NB4 (cell line): ENCODE results near the gene PDHX.
"Not testable (repeated sequence)": the region's sequence is repeated elsewhere in the genome, so short reads cannot be mapped to it uniquely, and the experiment has no call there.

Source experiments
- DNase-seq: peaks from one replicate; pipeline ENCODE4 v3.0.0; 2010; ENCODE audit warnings: low read depth
- H3K4me3 ChIP-seq: one replicate; pipeline ENCODE4 v1.5.1; 2011; ENCODE audit warnings: mild to moderate bottlenecking, low read depth, low read length, moderate library complexity
- MYC ChIP-seq: IDR thresholded peaks from 2 replicates; pipeline ENCODE4 v1.6.1; 2011; ENCODE audit warnings: low read depth, low read length
- POLR2A ChIP-seq: IDR thresholded peaks from 2 replicates; pipeline ENCODE4 v1.6.1; 2011; ENCODE audit warnings: mild to moderate bottlenecking; ENCODE audit not compliant: insufficient read length; ENCODE audit errors: extremely low read depth
- TF ChIP-seq, protein P1 (sequence below): IDR thresholded peaks from one replicate; pipeline ENCODE4 v1.5.1; 2012; ENCODE audit warnings: low read depth, low read length
- TF ChIP-seq, protein P2 (sequence below): IDR thresholded peaks from 2 replicates; pipeline ENCODE4 v1.6.1; 2011; ENCODE audit warnings: low read depth, low read length

The PDHX gene

DNA sequence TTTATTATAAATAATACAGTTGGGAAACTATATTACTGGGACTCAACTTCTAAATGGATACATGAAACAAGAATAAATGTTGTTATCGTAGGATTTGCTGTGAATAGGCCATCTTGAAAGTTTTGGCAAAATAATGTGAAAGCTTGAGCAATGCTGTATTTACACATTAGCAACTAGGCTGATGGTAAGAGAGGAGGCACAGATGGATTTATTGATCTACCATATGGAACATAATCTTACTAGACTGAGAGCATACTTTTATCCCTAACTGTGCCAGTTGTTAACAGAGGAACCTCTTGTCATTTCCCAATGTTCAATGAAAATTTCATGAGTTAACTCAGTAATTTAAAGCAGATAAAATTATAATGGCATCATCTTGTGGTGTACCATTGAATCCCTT is 23.0 kb upstream of the PDHX start:
- no peak for DNase-seq
- H3K4me3 ChIP-seq = no peak overlapping the region
- TF ChIP-seq, protein P1, sequence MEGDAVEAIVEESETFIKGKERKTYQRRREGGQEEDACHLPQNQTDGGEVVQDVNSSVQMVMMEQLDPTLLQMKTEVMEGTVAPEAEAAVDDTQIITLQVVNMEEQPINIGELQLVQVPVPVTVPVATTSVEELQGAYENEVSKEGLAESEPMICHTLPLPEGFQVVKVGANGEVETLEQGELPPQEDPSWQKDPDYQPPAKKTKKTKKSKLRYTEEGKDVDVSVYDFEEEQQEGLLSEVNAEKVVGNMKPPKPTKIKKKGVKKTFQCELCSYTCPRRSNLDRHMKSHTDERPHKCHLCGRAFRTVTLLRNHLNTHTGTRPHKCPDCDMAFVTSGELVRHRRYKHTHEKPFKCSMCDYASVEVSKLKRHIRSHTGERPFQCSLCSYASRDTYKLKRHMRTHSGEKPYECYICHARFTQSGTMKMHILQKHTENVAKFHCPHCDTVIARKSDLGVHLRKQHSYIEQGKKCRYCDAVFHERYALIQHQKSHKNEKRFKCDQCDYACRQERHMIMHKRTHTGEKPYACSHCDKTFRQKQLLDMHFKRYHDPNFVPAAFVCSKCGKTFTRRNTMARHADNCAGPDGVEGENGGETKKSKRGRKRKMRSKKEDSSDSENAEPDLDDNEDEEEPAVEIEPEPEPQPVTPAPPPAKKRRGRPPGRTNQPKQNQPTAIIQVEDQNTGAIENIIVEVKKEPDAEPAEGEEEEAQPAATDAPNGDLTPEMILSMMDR = no peak
- TF ChIP-seq, protein P2, sequence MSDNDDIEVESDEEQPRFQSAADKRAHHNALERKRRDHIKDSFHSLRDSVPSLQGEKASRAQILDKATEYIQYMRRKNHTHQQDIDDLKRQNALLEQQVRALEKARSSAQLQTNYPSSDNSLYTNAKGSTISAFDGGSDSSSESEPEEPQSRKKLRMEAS = no peak
- TF ChIP-seq MYC (no peak), POLR2A (no peak)

DNA sequence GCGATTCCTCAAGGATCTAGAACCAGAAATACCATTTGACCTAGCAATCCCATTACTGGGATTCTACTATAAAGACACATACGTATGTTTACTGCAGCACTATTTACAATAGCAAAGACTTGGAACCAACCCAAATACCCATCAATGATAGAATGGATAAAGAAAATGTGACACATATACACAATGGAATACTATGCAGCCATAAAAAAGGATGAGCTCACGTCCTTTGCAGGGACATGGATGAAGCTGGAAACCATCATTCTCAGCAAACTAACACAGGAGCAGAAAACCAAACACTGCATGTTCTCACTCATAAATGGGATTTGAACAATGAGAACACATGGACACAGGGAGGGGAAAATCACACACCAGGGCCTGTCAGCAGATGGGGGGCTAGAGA is 20.2 kb upstream of the PDHX start:
- H3K4me3 ChIP-seq, DNase-seq: not testable (repeated sequence)

DNA sequence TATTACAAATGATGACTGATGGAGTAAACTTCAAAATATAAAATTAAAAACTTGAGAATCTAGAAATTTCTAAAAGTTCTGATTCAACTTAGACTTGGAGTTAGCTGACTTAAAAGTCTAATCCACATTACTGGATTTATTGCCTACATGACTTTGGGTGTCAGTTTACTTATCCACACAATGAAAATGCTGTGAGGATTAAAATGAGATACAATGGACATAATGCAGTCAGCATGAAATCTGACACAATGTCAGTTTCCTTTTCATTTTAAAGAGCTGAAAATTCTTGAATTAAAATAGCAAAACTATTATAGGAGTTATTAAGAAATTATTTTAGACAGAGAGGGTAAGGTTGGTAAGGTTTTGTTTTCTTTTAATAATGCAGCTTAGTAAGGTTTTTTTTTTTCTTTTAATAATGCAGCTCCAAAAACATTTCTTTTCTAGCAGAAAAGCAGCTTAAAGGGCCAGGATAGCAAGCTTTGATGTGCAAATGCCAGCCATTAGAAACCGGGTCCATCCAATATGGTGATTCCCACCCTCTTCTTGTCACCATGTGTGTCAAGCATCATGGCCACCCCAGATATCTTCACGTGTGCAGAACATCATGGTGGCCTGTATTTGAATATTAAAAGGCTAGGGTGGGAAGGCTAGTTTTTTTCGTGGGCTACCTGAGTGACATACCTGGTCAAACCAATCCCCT is 19.1 kb upstream of the PDHX start:
- H3K4me3 ChIP-seq = no peak overlapping the region
- DNase-seq = no peak
- TF ChIP-seq, protein P1 = no peak

DNA sequence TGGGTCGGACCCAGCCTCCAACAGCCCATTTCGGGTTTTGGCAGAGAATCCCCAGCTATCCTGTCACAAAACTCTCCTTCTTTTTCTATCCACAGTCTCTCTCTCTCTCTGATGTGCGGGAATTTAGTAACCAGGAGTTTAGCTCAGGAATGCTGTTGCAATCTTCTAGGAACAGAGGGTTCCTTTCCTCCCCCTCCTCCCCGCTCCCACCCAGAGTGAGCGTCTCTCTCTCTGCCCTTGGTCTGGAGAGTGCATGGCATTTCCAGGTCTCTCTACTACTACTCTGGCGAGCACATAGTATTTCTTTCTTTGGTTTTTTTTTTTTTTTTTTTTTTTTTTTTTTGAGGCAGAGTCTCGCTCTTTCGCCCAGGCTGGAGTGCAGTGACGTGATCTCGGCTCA is 17.9 kb upstream of the PDHX start:
- TF ChIP-seq, protein P2 = no peak
- TF ChIP-seq MYC = no peak
- no peak for TF ChIP-seq POLR2A
- TF ChIP-seq, protein P1 = no peak

DNA sequence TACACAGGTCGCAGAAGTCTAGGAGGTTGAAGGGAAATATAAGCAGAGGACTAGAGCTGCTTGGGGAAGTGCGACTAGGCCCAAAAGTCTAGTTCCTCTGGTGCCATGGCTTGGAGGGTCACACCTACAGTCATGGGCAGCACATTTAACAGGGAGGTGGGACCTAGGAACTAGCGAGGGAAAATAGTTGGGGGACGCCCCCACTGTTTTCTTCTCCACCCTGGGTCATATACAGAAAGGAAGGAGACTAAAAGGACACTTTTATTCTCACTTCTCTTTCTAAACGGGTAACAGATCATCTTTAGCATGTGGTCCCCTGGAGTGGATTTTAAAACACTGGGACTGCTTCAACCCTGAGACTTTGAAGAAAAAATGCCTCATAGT is 16.8 kb upstream of the PDHX start:
- H3K4me3 ChIP-seq = no peak overlapping the region
- TF ChIP-seq POLR2A (no peak), MYC (no peak)
- TF ChIP-seq, protein P1 = no peak
- TF ChIP-seq, protein P2 = no peak
- DNase-seq = peak; percentile 37

More for the DNA sequence above, 17.9 kb upstream of the PDHX start:
- H3K4me3 ChIP-seq = no peak overlapping the region
- DNase-seq = no peak

DNA sequence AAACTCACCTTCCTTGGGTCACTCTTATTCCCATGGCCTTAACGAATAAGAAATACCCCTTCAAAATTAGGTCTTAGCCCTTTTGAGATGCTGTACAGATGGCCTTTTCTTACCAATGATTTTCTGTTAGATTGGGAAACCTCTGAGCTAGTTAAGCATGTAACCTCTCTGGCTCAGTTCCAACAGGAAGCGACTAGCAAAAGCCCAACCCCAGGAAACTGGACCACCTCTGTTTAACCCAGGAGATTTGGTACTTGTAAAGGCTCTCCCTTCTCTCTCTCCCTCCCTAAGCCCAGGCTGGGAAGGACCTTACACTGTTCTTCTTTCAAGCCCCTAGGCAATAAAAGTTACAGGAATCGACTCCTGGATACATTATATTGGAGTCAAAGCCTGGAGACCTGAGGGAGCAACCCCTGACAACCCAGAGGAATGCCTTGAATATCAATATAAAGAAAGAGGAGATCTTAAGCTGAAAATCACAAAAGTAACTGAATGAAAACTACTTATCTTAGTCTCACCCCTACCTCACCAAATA is 11.9 kb upstream of the PDHX start:
- TF ChIP-seq POLR2A = no peak
- no peak for TF ChIP-seq MYC
- TF ChIP-seq, protein P1 = no peak
- TF ChIP-seq, protein P2 = no peak
- peak; percentile 7 for DNase-seq
- no peak overlapping the region for H3K4me3 ChIP-seq
